ENCODE results near the gene LRRC46. TPM values are rescaled to one million over a fixed set of nuclear protein-coding genes. Genes with fewer than 3 reads are reported as not detected.

The LRRC46 gene
- total and polyA plus RNA-seq, 9 of the 15 experiments (the other 6 are each of a cell fraction or from before 2014, with no cell fraction given), result 0.39 to 1.4 (median 0.53) TPM; not detected in 1

GRCh38 chr17:47812146-47812920, 19.1 kb upstream of the LRRC46 start:
- Histone ChIP-seq H3K27ac (ENCODE audit: extremely low read depth, low read depth, low read length) (no peak overlapping the region; the same call in 2 of the 3 replicates), H3K9me3 (replicated peaks; ENCODE audit: control insufficient read depth, insufficient read depth, low read depth, low read length) (no peaks in the 10 kb centered on the region)
- CTCF ChIA-PET (ENCODE audit: low intra/inter-chr PET ratio), result no interaction called here

More at GRCh38 chr17:47812146-47812920, 19.1 kb upstream of the LRRC46 start:
- Histone ChIP-seq H3K4me2 (ENCODE audit: insufficient read depth, low read length) (no peak overlapping the region), H3K27me3 (ENCODE audit: control insufficient read depth in 2 of 2, insufficient read depth in 2 of 2, low read length in 2 of 2) (no peaks in the 10 kb centered on the region), H3K36me3 (ENCODE audit: control insufficient read depth, insufficient read depth, low read length) (peaks cover 50% of the 10 kb centered on the region; the same call in 2 of the 3 replicates), H3K4me3 (no peak overlapping the region), H4K20me1 (replicated peaks; ENCODE audit: control insufficient read depth, insufficient read depth, low read length) (no peaks in the 10 kb centered on the region), H3K4me1 (replicated peaks in 1 of 2; ENCODE audit: control insufficient read depth in 2 of 2, insufficient read depth in 2 of 2, low read length in 2 of 2) (peaks cover 22 to 39% of the 10 kb centered on the region in 2 experiments), H3K9ac (ENCODE audit: insufficient read depth in 1 of 2, low read depth in 2 of 2, low read length in 2 of 2) (no peak overlapping the region), H3K79me2 (ENCODE audit: control insufficient read depth, insufficient read depth, low read length) (no peaks in the 10 kb centered on the region), H2AFZ (ENCODE audit: low read depth, low read length) (no peak overlapping the region), H3K9me1 (ENCODE audit: control insufficient read depth, insufficient read depth, low read length) (peaks cover 6% of the 10 kb centered on the region)
- in situ Hi-C loops (cut with MboI) (no loop called here), intact Hi-C loops (cut with micrococcal nuclease) (no loop called here)
- 67% methylated on average over 18 of the region's 18 CpGs for WGBS (ENCODE audit: insufficient coverage, low coverage, missing lambda C conversion rate)
- DNase-seq (ENCODE audit: extremely low read depth in 1 of 4, low spot score in 3 of 4) (no peak), ATAC-seq (no peak), FAIRE-seq (no peak)
- POLR2A ChIA-PET, result interaction anchor here (0.5 to 0.6 kb wide), 3 partner anchors 16 to 123 kb away, joined by 3 to 4 read pairs (median 3); no protein-coding TSS in a partner anchor
- TF ChIP-seq PBX2 (CRISPR knock-in tag; IDR thresholded peaks at IDR 0.05; ENCODE audit: low read depth) (no peak), PBX2 (tag; conservative IDR thresholded peaks at IDR 0.05; ENCODE audit: low read depth) (no peak), ZNF263 (CRISPR knock-in tag; IDR thresholded peaks at IDR 0.05; ENCODE audit: borderline replicate concordance) (peak; percentile 94), ZNF507 (tag; conservative IDR thresholded peaks at IDR 0.05) (no peak)
- no TSS peak for BruUV-seq (replicated peaks)
